GM11168 (cell line): ENCODE data around the gene BCL11B.

Experiments
- in situ Hi-C: fragments of 300-500 bp; cut with MboI; formaldehyde crosslinking; loops from one replicate; pipeline ENCODE4 v1.12.0; 2022; ENCODE audit warnings: low sequenced_read_pairs; ENCODE audit not compliant: unreplicated experiment

BCL11B gene

GRCh38 chr14:99211410-99211809 lies 60.6 kb downstream of the BCL11B start:
- in situ Hi-C loops = no loop called here

GRCh38 chr14:99210333-99210732 lies 61.7 kb downstream of the BCL11B start:
- in situ Hi-C loops = no loop called here

GRCh38 chr14:99209409-99209808 lies 62.6 kb downstream of the BCL11B start:
- in situ Hi-C loops = no loop called here

GRCh38 chr14:99208318-99208717 lies 63.7 kb downstream of the BCL11B start:
- in situ Hi-C loops = no loop called here

GRCh38 chr14:99207456-99207855 lies 64.5 kb downstream of the BCL11B start:
- in situ Hi-C loops = no loop called here

- in situ Hi-C loops = no loop called here
Observed at GRCh38 chr14:99206090-99206489, 65.9 kb downstream of the BCL11B start.

GRCh38 chr14:99205086-99205688 lies 66.8 kb downstream of the BCL11B start:
- in situ Hi-C loops = no loop called here

GRCh38 chr14:99203801-99204200 lies 68.2 kb downstream of the BCL11B start:
- in situ Hi-C loops = no loop called here

GRCh38 chr14:99203080-99203479 lies 68.9 kb downstream of the BCL11B start:
- in situ Hi-C loops = no loop called here

- in situ Hi-C loops = no loop called here
Observed at GRCh38 chr14:99202516-99202915, 69.5 kb downstream of the BCL11B start.

- in situ Hi-C loops = no loop called here
Observed at GRCh38 chr14:99201351-99202073, 70.5 kb downstream of the BCL11B start.

- in situ Hi-C loops = no loop called here
Observed at GRCh38 chr14:99200654-99201005, 71.4 kb downstream of the BCL11B start.

GRCh38 chr14:99199846-99200653 lies 71.9 kb downstream of the BCL11B start:
- in situ Hi-C loops = no loop called here

GRCh38 chr14:99198746-99199502 lies 73.1 kb downstream of the BCL11B start:
- in situ Hi-C loops = no loop called here

GRCh38 chr14:99196310-99196650 lies 75.7 kb downstream of the BCL11B start:
- in situ Hi-C loops = no loop called here

GRCh38 chr14:99195602-99196309 lies 76.2 kb downstream of the BCL11B start:
- in situ Hi-C loops = no loop called here

- in situ Hi-C loops = no loop called here
Observed at GRCh38 chr14:99194736-99195135, 77.3 kb downstream of the BCL11B start.

GRCh38 chr14:99194136-99194535 lies 77.9 kb downstream of the BCL11B start:
- in situ Hi-C loops = no loop called here

GRCh38 chr14:99192830-99193229 lies 79.2 kb downstream of the BCL11B start:
- in situ Hi-C loops = no loop called here

GRCh38 chr14:99192028-99192621 lies 79.9 kb downstream of the BCL11B start:
- in situ Hi-C loops = no loop called here
